ENCODE results near the gene EPM2A.

- no peak for TF ChIP-seq CTCF (optimal IDR thresholded peaks at IDR 0.05 in 1 of 3, IDR thresholded peaks at IDR 0.05 in 1 of 3, conservative IDR thresholded peaks at IDR 0.05 in 1 of 3; ENCODE audit: extremely low read depth in 1 of 3, insufficient read depth in 2 of 3, low read length in 3 of 3)
- TF ChIP-seq EZH2 (IDR thresholded peaks at IDR 0.05; ENCODE audit: low read length) = no peak
Observed at GRCh38 chr6:145620088-145620487, 115.2 kb downstream of the EPM2A start.

Measured in keratinocyte (primary cell).